Measurements from ENCODE around the gene BAHD1.

BAHD1 gene

GRCh38 chr15:40499931-40500330, 59.2 kb downstream of the BAHD1 start:
- Histone ChIP-seq H3K27ac (ENCODE audit: low read length) (no peak overlapping the region), H3K4me1 (ENCODE audit: control insufficient read depth, insufficient read depth, low read length) (no peaks in the 10 kb centered on the region), H3K27me3 (ENCODE audit: control insufficient read depth, insufficient read depth, low read length) (no peaks in the 10 kb centered on the region), H3K36me3 (ENCODE audit: control insufficient read depth, insufficient read depth, low read length) (no peaks in the 10 kb centered on the region), H3K4me3 (ENCODE audit: low read length) (no peak overlapping the region), H3K9me3 (ENCODE audit: control insufficient read depth, insufficient read depth, low read length) (no peaks in the 10 kb centered on the region)
- no CpG with 5 or more reads among the region's 4 CpGs for WGBS (ENCODE audit: insufficient coverage, insufficient read length)
- DNase-seq (ENCODE audit: low read depth, low spot score) = no peak

GRCh38 chr15:40500568-40501330, 60.0 kb downstream of the BAHD1 start:
- no peaks in the 10 kb centered on the region for H3K27me3 ChIP-seq (ENCODE audit: control insufficient read depth, insufficient read depth, low read length)
- no peaks in the 10 kb centered on the region for H3K4me1 ChIP-seq (ENCODE audit: control insufficient read depth, insufficient read depth, low read length)
- no peak for DNase-seq (ENCODE audit: low read depth, low spot score)
- no peak overlapping the region for H3K4me3 ChIP-seq (ENCODE audit: low read length)
- no peak overlapping the region for H3K27ac ChIP-seq (ENCODE audit: low read length)
- no peaks in the 10 kb centered on the region for H3K9me3 ChIP-seq (ENCODE audit: control insufficient read depth, insufficient read depth, low read length)
- no CpG with 5 or more reads among the region's 4 CpGs for WGBS (ENCODE audit: insufficient coverage, insufficient read length)
- no peaks in the 10 kb centered on the region for H3K36me3 ChIP-seq (ENCODE audit: control insufficient read depth, insufficient read depth, low read length)

DNA sequence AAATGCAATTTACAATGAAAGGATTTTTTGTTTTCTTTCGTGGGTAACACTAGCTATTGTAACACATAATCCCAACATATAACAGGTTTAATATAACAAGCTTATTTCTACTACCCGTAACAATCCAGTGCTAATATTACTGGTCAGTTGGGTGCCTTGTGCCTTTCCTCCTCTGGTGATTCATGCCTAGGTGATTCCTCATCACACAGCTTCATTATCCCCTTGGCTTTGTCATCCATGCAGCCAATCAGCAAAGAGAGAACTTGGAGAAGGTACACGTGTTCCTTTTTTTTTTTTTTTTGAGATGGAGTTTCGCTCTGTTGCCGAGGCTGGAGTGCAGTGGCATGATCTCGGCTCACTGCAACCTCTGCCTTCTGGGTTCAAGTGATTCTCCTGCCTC, 60.7 kb downstream of the BAHD1 start:
- no CpG with 5 or more reads among the region's 6 CpGs for WGBS (ENCODE audit: insufficient coverage, insufficient read length)
- no peak for DNase-seq (ENCODE audit: low read depth, low spot score)
- H3K9me3 ChIP-seq (ENCODE audit: control insufficient read depth, insufficient read depth, low read length) = no peaks in the 10 kb centered on the region
- H3K27ac ChIP-seq (ENCODE audit: low read length) = no peak overlapping the region
- no peaks in the 10 kb centered on the region for H3K4me1 ChIP-seq (ENCODE audit: control insufficient read depth, insufficient read depth, low read length)
- H3K27me3 ChIP-seq (ENCODE audit: control insufficient read depth, insufficient read depth, low read length) = no peaks in the 10 kb centered on the region
- no peaks in the 10 kb centered on the region for H3K36me3 ChIP-seq (ENCODE audit: control insufficient read depth, insufficient read depth, low read length)
- no peak overlapping the region for H3K4me3 ChIP-seq (ENCODE audit: low read length)

DNA sequence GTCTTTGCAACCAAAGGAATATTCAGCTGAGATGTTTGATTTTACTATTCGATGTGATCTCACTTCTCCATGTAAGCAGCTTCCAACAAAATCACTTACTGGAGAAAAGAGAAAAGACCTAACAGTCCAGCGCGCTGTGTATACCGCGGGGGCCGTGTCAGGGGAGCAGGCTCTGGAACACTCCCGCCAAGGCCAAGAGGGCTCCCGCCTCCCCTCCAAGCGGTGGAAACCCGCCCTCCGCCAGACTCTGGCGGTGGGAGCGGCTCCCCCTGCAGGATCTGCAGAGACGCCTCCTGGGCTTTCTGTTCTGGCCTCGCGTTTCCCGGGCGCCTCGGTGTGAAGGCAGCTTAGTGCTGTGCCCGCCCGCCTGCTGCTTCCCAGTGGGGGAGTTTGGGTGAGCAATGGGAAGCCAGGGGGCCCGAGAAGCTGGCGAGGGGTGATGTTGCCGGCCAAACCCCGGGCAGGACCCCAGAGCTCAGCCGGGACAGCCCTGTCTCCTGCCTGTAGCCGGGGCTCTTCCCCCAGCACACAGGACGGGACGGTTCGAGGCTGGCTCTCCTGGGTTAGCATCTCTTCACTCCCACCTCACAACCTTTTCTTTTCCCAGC, 66.3 kb downstream of the BAHD1 start:
- Histone ChIP-seq H3K4me1 (ENCODE audit: control insufficient read depth, insufficient read depth, low read length) (peaks cover 3% of the 10 kb centered on the region; the same call in 1 of the 2 replicates), H3K36me3 (ENCODE audit: control insufficient read depth, insufficient read depth, low read length) (no peaks in the 10 kb centered on the region), H3K4me3 (ENCODE audit: low read length) (no peak overlapping the region; the same call in 1 of the 2 replicates), H3K27me3 (ENCODE audit: control insufficient read depth, insufficient read depth, low read length) (peaks cover 4% of the 10 kb centered on the region; the same call in 1 of the 2 replicates), H3K9me3 (ENCODE audit: control insufficient read depth, insufficient read depth, low read length) (no peaks in the 10 kb centered on the region), H3K27ac (ENCODE audit: low read length) (no peak overlapping the region)
- DNase-seq (ENCODE audit: low read depth, low spot score) = no peak
- WGBS (ENCODE audit: insufficient coverage, insufficient read length) = no CpG with 5 or more reads among the region's 30 CpGs

DNA sequence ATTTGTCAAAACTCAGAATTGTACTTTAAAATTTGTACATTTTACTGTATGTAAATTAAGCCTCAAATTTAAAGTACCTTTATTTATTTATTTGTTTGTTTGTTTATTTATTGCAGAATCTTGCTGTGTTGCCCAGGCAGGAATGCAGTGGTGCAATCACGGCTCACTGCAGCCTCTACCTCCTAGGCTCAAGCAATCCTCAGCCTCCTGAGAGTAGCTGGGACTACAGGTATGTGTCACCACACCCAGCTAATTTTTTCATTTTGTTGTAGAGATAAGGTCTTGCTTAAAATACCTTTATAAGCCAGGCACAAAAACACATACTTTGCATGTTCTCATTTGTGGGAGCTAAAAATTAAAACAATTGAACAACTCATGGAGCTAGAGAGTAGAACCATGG, 67.5 kb downstream of the BAHD1 start:
- H3K4me1 ChIP-seq (ENCODE audit: control insufficient read depth, insufficient read depth, low read length) = peaks cover 3% of the 10 kb centered on the region; the same call in 1 of the 2 replicates
- DNase-seq (ENCODE audit: low read depth, low spot score) = no peak
- WGBS (ENCODE audit: insufficient coverage, insufficient read length) = no CpG with 5 or more reads among the region's 1 CpG
- H3K27ac ChIP-seq (ENCODE audit: low read length) = no peak overlapping the region
- H3K36me3 ChIP-seq (ENCODE audit: control insufficient read depth, insufficient read depth, low read length) = no peaks in the 10 kb centered on the region
- no peak overlapping the region for H3K4me3 ChIP-seq (ENCODE audit: low read length)
- no peaks in the 10 kb centered on the region for H3K9me3 ChIP-seq (ENCODE audit: control insufficient read depth, insufficient read depth, low read length)
- peaks cover 5% of the 10 kb centered on the region; the same call in 1 of the 2 replicates for H3K27me3 ChIP-seq (ENCODE audit: control insufficient read depth, insufficient read depth, low read length)

GRCh38 chr15:40510201-40510600, 69.4 kb downstream of the BAHD1 start:
- no CpG with 5 or more reads among the region's 2 CpGs for WGBS (ENCODE audit: insufficient coverage, insufficient read length)
- H3K27me3 ChIP-seq (ENCODE audit: control insufficient read depth, insufficient read depth, low read length) = peaks cover 5% of the 10 kb centered on the region; the same call in 1 of the 2 replicates

GRCh38 chr15:40511093-40511471, 70.3 kb downstream of the BAHD1 start:
- Histone ChIP-seq H3K36me3 (ENCODE audit: control insufficient read depth, insufficient read depth, low read length) (no peaks in the 10 kb centered on the region), H3K4me3 (ENCODE audit: low read length) (peak overlapping the region; percentile 41; the same call in 1 of the 2 replicates), H3K4me1 (ENCODE audit: control insufficient read depth, insufficient read depth, low read length) (peaks cover 3% of the 10 kb centered on the region; the same call in 1 of the 2 replicates), H3K9me3 (ENCODE audit: control insufficient read depth, insufficient read depth, low read length) (no peaks in the 10 kb centered on the region), H3K27ac (ENCODE audit: low read length) (no peak overlapping the region), H3K27me3 (ENCODE audit: control insufficient read depth, insufficient read depth, low read length) (peaks cover 5% of the 10 kb centered on the region; the same call in 1 of the 2 replicates)
- DNase-seq (ENCODE audit: low read depth, low spot score) = no peak
- no CpG with 5 or more reads among the region's 22 CpGs for WGBS (ENCODE audit: insufficient coverage, insufficient read length)

More at GRCh38 chr15:40510201-40510600, 69.4 kb downstream of the BAHD1 start:
- no peak overlapping the region for H3K4me3 ChIP-seq (ENCODE audit: low read length)
- H3K36me3 ChIP-seq (ENCODE audit: control insufficient read depth, insufficient read depth, low read length) = no peaks in the 10 kb centered on the region
- no peak overlapping the region for H3K27ac ChIP-seq (ENCODE audit: low read length)
- no peak for DNase-seq (ENCODE audit: low read depth, low spot score)
- H3K4me1 ChIP-seq (ENCODE audit: control insufficient read depth, insufficient read depth, low read length) = peaks cover 3% of the 10 kb centered on the region; the same call in 1 of the 2 replicates
- no peaks in the 10 kb centered on the region for H3K9me3 ChIP-seq (ENCODE audit: control insufficient read depth, insufficient read depth, low read length)

GRCh38 chr15:40511472-40512133, 70.8 kb downstream of the BAHD1 start:
- Histone ChIP-seq H3K36me3 (ENCODE audit: control insufficient read depth, insufficient read depth, low read length) (no peaks in the 10 kb centered on the region), H3K9me3 (ENCODE audit: control insufficient read depth, insufficient read depth, low read length) (no peaks in the 10 kb centered on the region), H3K4me1 (ENCODE audit: control insufficient read depth, insufficient read depth, low read length) (peaks cover 3% of the 10 kb centered on the region; the same call in 1 of the 2 replicates), H3K4me3 (ENCODE audit: low read length) (peak overlapping the region; percentile 41; the same call in 1 of the 2 replicates), H3K27ac (ENCODE audit: low read length) (no peak overlapping the region), H3K27me3 (ENCODE audit: control insufficient read depth, insufficient read depth, low read length) (peaks cover 5% of the 10 kb centered on the region; the same call in 1 of the 2 replicates)
- no peak for DNase-seq (ENCODE audit: low read depth, low spot score)
- WGBS (ENCODE audit: insufficient coverage, insufficient read length) = no CpG with 5 or more reads among the region's 61 CpGs

- Histone ChIP-seq H3K27me3 (ENCODE audit: control insufficient read depth, insufficient read depth, low read length) (peaks cover 5% of the 10 kb centered on the region; the same call in 1 of the 2 replicates), H3K36me3 (ENCODE audit: control insufficient read depth, insufficient read depth, low read length) (no peaks in the 10 kb centered on the region), H3K9me3 (ENCODE audit: control insufficient read depth, insufficient read depth, low read length) (no peaks in the 10 kb centered on the region), H3K27ac (ENCODE audit: low read length) (no peak overlapping the region), H3K4me1 (ENCODE audit: control insufficient read depth, insufficient read depth, low read length) (peaks cover 3% of the 10 kb centered on the region; the same call in 1 of the 2 replicates), H3K4me3 (ENCODE audit: low read length) (no peak overlapping the region)
- WGBS (ENCODE audit: insufficient coverage, insufficient read length) = no CpG with 5 or more reads among the region's 2 CpGs
- DNase-seq (ENCODE audit: low read depth, low spot score) = no peak
Measured at GRCh38 chr15:40512440-40512839, 71.7 kb downstream of the BAHD1 start.

DNA sequence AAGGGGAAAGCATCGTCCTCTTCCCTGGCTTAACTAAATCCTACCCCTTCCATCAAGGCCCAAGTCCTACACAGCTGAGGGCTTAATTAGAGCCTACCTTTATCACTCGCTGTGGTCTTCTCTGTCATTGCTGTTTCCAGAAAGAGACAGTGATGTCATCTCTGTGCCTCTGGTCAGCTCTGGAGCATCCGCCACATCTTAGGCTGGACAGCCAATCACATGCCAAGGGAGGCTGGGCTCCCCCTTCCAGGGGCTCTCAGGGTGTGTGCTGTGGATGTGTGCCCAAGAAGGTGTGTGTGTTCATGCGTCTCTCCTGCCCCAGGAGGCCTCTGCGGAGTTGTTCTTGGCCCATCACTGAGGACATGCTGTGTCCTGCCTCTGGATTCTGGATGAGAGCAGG, 72.9 kb downstream of the BAHD1 start:
- no peak for DNase-seq (ENCODE audit: low read depth, low spot score)
- H3K9me3 ChIP-seq (ENCODE audit: control insufficient read depth, insufficient read depth, low read length) = no peaks in the 10 kb centered on the region
- peaks cover 5% of the 10 kb centered on the region; the same call in 1 of the 2 replicates for H3K27me3 ChIP-seq (ENCODE audit: control insufficient read depth, insufficient read depth, low read length)
- no peak overlapping the region for H3K4me3 ChIP-seq (ENCODE audit: low read length)
- H3K4me1 ChIP-seq (ENCODE audit: control insufficient read depth, insufficient read depth, low read length) = peaks cover 3% of the 10 kb centered on the region; the same call in 1 of the 2 replicates
- no peak overlapping the region for H3K27ac ChIP-seq (ENCODE audit: low read length)
- WGBS (ENCODE audit: insufficient coverage, insufficient read length) = no CpG with 5 or more reads among the region's 5 CpGs
- no peaks in the 10 kb centered on the region for H3K36me3 ChIP-seq (ENCODE audit: control insufficient read depth, insufficient read depth, low read length)
